ENCODE data around the gene TIAM1. TPM values are rescaled to one million over a fixed set of nuclear protein-coding genes. Genes with fewer than 3 reads are reported as not detected.

Gene TIAM1
- total RNA-seq, 1 donor from 2014 or later: 23.3 TPM

DNA sequence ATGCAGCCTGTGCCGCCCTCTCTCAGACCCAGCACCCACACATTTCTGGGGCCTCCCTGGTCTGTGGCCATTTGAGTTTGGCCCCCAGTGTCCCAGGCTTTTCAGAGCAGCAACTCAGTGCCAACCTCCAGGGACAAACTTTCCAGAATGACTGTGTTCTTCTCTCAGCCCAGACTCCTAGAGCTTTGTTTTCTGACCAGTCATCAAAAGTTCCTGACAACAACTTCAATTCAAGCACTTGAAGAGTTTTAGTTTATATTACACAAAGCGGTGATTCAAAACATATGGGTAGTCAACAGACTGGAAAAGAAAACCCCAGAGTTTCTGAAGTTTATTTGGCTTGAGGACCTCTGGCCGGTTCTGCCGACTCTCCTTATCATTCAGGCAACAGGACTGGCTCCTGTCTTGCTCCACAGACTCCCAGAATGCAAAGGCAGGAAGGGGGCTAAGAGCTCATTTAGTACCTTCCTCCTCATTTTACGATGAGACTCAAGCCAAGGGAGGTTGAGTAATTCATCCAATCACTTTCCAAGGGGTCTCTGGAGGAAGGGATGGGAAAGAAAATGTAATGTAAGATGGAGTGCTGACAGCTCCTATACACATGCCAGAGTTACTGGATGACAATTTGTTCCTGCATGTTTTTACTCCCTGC is 27.0 kb upstream of the TIAM1 start:
- H3K27me3 Mint-ChIP-seq (ENCODE audit: unreplicated experiment): no peaks in the 10 kb centered on the region
- TF ChIP-seq, protein P1, sequence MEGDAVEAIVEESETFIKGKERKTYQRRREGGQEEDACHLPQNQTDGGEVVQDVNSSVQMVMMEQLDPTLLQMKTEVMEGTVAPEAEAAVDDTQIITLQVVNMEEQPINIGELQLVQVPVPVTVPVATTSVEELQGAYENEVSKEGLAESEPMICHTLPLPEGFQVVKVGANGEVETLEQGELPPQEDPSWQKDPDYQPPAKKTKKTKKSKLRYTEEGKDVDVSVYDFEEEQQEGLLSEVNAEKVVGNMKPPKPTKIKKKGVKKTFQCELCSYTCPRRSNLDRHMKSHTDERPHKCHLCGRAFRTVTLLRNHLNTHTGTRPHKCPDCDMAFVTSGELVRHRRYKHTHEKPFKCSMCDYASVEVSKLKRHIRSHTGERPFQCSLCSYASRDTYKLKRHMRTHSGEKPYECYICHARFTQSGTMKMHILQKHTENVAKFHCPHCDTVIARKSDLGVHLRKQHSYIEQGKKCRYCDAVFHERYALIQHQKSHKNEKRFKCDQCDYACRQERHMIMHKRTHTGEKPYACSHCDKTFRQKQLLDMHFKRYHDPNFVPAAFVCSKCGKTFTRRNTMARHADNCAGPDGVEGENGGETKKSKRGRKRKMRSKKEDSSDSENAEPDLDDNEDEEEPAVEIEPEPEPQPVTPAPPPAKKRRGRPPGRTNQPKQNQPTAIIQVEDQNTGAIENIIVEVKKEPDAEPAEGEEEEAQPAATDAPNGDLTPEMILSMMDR (IDR thresholded peaks at IDR 0.05; ENCODE audit: partially characterized antibody, unreplicated experiment): no peak
- H3K4me3 Mint-ChIP-seq (ENCODE audit: unreplicated experiment): no peak overlapping the region
- H3K36me3 Mint-ChIP-seq (ENCODE audit: unreplicated experiment): no peaks in the 10 kb centered on the region
- no peak for DNase-seq
- H3K4me1 Mint-ChIP-seq (ENCODE audit: low read depth, unreplicated experiment): peaks cover 12% of the 10 kb centered on the region
- no peak overlapping the region for H3K27ac Mint-ChIP-seq (ENCODE audit: unreplicated experiment)
- no peaks in the 10 kb centered on the region for H3K9me3 Mint-ChIP-seq (ENCODE audit: unreplicated experiment)

DNA sequence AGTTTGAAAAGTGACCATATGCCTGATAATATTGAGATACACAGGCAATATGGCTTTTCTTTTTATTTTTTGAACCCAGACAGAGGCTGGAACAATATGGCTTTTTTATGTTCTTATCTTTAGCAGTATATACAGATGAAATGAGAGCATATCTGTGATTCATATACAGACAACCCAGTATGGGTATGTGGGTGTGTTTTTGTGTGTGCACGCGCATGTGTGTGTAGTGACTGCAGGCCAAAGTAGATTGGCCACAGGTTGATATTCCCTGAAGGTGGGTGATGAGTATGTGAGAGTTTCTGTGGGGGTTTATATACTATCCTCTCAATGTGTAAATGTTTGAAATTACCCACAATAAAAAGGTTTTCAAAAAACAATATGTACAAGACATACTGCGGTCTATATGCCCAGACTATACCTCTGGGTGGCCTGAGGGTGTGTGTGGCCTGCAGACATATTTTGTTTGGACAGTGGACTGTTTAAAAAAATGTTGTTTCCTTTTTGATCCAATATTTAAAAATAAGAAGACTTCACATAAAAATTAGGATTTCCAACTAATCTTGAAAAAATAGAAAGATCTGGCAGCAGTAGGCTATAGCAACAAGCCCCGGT is 26.3 kb upstream of the TIAM1 start:
- TF ChIP-seq, protein P1 (IDR thresholded peaks at IDR 0.05; ENCODE audit: partially characterized antibody, unreplicated experiment): no peak
- no peak for DNase-seq
- H3K27me3 Mint-ChIP-seq (ENCODE audit: unreplicated experiment): no peaks in the 10 kb centered on the region
- no peaks in the 10 kb centered on the region for H3K9me3 Mint-ChIP-seq (ENCODE audit: unreplicated experiment)
- H3K27ac Mint-ChIP-seq (ENCODE audit: unreplicated experiment): no peak overlapping the region
- H3K4me1 Mint-ChIP-seq (ENCODE audit: low read depth, unreplicated experiment): peaks cover 12% of the 10 kb centered on the region
- no peaks in the 10 kb centered on the region for H3K36me3 Mint-ChIP-seq (ENCODE audit: unreplicated experiment)
- H3K4me3 Mint-ChIP-seq (ENCODE audit: unreplicated experiment): no peak overlapping the region

DNA sequence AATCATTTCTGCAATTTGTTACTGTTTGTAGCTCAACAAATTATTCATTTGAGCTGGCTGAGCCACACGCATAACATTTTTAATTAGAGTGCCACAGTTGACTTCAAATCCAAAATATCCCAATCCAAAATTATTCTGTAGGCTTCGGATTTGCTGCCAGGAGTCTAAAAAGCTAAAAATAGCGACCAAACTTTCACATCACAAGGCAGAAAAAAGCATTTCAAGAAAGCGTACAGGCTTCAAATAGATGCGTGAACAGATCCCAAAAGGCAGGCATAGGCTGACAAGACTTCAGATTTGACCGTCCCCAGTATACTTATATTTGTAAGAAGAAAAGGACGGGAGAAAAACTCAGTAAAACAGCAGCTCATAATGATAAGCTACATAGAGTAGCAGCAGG is 24.3 kb upstream of the TIAM1 start:
- H3K27me3 Mint-ChIP-seq (ENCODE audit: unreplicated experiment): no peaks in the 10 kb centered on the region
- DNase-seq: no peak
- no peak overlapping the region for H3K4me3 Mint-ChIP-seq (ENCODE audit: unreplicated experiment)
- TF ChIP-seq, protein P1 (IDR thresholded peaks at IDR 0.05; ENCODE audit: partially characterized antibody, unreplicated experiment): no peak
- peaks cover 1% of the 10 kb centered on the region for H3K9me3 Mint-ChIP-seq (ENCODE audit: unreplicated experiment)
- H3K36me3 Mint-ChIP-seq (ENCODE audit: unreplicated experiment): no peaks in the 10 kb centered on the region
- peaks cover 18% of the 10 kb centered on the region for H3K4me1 Mint-ChIP-seq (ENCODE audit: low read depth, unreplicated experiment)
- no peak overlapping the region for H3K27ac Mint-ChIP-seq (ENCODE audit: unreplicated experiment)

DNA sequence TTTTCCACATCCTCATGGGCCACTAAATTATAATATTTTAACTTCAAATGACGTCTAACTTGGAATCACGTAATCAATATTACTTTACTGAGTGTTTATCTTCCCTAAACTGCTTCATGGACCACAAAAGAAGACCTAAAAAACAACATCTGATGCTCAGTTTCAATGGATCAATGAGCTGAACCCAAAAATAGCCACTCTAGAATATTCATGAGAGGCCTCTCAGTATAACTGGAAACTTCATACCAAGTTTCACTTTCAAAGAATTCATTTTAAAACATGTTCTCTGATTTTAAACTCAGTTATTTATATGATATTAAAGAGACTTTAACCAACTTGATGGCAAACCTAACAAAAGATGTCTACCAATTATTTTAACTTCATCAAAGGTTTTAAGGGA is 23.7 kb upstream of the TIAM1 start:
- Mint-ChIP-seq H3K9me3 (ENCODE audit: unreplicated experiment) (peaks cover 1% of the 10 kb centered on the region), H3K4me3 (ENCODE audit: unreplicated experiment) (no peak overlapping the region), H3K36me3 (ENCODE audit: unreplicated experiment) (no peaks in the 10 kb centered on the region), H3K4me1 (ENCODE audit: low read depth, unreplicated experiment) (peaks cover 19% of the 10 kb centered on the region), H3K27me3 (ENCODE audit: unreplicated experiment) (no peaks in the 10 kb centered on the region), H3K27ac (ENCODE audit: unreplicated experiment) (peak overlapping the region; percentile 13)
- DNase-seq: no peak
- TF ChIP-seq, protein P1 (IDR thresholded peaks at IDR 0.05; ENCODE audit: partially characterized antibody, unreplicated experiment): no peak

DNA sequence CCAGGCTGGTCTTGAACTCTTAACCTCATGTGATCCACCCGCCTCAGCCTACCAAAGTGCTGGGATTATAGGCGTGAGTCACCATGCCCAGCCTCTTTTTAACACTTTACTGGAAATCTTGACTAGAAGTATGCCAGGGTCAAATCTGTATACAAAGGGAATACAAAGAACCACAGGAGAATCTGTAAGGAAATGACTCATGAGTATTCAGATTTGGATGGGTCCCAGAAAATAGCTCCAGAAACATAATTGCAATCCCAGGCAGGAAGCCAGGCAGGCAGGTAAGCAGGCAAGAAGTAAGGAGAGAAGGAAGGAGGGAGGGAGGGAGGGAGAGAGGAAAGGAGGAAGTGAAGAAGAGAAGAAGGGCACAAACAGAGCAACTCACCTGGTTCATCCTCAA is 22.8 kb upstream of the TIAM1 start:
- H3K36me3 Mint-ChIP-seq (ENCODE audit: unreplicated experiment): no peaks in the 10 kb centered on the region
- peaks cover 1% of the 10 kb centered on the region for H3K9me3 Mint-ChIP-seq (ENCODE audit: unreplicated experiment)
- no peak overlapping the region for H3K4me3 Mint-ChIP-seq (ENCODE audit: unreplicated experiment)
- H3K27ac Mint-ChIP-seq (ENCODE audit: unreplicated experiment): no peak overlapping the region
- peaks cover 19% of the 10 kb centered on the region for H3K4me1 Mint-ChIP-seq (ENCODE audit: low read depth, unreplicated experiment)
- H3K27me3 Mint-ChIP-seq (ENCODE audit: unreplicated experiment): no peaks in the 10 kb centered on the region
- no peak for DNase-seq
- TF ChIP-seq, protein P1 (IDR thresholded peaks at IDR 0.05; ENCODE audit: partially characterized antibody, unreplicated experiment): no peak
